COLO668 (cell line): ENCODE data around the gene MACROH2A2.

Source experiments
- DNase-seq: peaks from one replicate; lab custom pipeline; 2025; ENCODE audit not compliant: unreplicated experiment; lab: John Stamatoyannopoulos, UW

The MACROH2A2 gene

DNA sequence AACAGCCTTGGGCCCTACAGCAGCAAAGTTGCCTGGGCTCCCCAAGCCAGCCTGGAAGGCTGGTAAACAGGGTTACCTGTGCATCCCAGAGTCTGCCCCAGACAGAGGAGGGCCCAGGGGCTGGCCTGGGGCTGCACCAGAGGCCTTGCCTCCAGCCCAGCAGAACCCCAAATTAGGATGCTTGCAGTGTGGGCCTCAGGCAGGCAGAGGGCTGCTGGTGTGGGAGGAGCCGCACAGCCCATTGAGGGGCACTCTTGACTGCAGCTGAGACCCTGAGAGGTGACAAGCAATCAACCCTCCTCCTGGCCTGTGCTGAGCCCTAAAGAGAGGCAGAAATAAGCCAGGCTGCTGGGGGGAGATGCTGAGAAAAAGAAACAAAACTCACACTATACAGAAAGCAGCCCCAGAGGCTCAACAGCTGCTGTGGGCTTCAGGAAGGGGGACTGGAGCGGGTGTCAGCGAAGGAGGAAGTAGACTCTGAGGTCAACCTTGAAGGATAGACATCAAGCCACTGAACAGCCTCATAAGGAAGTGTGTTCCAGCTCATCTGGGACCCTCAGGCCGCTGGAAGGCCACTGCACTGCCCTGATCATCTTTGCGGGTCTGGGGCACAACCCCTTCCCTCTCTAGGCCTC is 73.4 kb downstream of the MACROH2A2 start:
- DNase-seq, result no peak

DNA sequence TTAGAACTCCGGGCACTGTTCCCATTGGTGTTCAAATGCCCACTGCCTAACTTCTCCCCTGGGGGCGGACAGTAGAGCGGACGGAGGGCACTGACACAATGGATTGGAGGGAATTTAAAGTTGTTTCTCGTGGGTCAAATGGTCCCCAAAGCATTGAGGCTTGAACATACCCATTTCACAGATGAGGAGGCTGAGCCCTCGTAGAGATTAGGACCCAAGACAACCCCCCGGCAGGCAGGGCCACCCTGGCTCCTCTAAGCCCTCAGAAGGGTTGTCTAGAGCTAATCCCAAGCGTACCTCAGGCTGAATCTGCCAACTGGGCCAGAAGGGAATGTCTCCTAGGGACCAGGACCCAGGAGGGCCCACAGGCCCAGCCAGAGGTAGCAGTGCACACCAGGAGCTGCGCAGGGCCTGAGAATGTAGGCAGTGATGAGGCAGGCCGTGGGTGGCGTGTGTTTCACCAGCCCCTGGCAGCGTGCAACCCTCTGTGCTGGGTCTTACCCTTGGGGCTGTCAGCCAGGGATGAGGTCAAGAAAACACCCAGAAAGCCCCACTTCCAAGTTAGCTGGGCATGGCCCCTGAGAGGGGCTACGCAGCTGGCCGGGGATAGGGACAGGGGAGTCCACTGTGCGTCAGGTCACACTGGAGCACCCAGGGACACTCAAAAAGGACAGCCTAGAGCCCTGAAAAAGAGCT is 74.2 kb downstream of the MACROH2A2 start:
- no peak for DNase-seq

DNA sequence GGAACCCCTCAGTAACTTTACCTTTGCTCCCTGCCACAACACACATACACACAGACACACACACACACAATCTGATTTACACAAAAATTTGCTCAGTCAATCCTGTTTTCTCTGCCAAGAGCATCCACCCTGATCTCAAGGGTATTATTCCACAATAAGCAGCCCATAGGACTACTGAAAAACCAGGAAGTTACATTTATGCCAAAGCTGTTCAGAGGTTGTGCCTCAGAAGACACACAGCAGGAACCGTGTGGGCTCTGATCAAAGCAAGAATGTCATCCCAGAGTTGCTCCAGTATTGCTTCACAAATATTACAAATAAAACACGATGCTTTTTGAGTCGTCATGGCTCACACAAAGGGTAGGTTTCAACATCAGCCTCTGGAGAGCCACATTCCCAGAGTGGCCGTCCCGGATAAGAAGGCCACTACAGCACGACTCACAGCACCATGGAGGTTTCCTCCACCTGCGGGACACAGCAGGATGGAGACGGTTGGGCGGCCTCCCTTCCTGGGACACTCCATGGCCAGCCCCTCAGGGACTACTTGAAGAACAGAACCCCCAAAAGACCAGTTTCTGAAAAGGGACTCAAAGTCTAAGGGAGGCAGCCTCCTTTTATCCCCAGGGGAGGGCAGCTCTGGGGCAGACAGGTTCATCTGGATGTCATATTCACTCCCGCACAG is 78.4 kb downstream of the MACROH2A2 start:
- DNase-seq, result no peak

- peak; percentile 46 for DNase-seq
Observed at GRCh38 chr10:70131560-70131937, 78.9 kb downstream of the MACROH2A2 start.

GRCh38 chr10:70132098-70133029 is 79.7 kb downstream of the MACROH2A2 start, which contains the start of gene AIFM2:
AIFM2 (minus strand) TSS chr10:70132825; CDS start chr10:70124084, 8,741 bp downstream.
- peak; percentile 90 for DNase-seq

DNA sequence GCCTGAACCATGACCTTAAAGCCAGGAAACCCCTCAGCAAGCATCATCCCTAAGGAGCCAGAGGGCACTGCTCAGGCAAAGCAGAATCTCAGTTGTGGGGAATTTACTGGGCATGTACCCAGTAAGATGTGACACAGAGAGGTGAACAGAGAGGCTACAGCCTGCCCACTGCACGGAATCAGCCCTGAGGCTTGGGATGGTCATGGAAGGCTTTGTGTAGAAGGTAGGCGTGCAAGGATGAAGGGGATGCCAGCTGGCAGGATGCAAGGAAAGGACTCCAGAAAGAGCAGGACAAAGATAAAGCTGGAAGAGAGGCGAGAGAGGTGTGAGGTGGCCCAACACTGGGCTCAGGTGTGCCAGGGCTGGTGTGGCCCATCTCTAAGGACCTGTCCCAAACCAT is 82.4 kb downstream of the MACROH2A2 start:
- DNase-seq, result no peak

DNA sequence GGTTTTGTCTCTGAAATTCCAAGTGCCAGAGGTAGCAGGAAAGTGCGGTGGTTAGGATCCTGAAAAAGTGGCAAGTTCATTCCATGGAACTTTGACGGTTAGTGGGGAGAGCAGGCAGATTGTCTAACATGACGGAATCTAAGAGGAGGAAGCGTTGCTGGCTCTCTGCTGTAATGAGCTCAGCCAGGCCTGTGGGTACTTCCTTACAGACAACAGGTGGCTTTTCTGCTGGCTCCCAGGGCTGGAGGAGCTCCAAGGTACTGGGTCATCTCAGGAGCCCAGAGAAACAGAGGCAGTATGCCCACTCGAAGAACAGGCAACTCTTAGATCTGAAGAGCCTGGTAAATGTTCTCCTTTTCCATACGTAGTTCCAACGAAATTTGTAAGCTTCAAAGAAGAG is 83.0 kb downstream of the MACROH2A2 start:
- no peak for DNase-seq

DNA sequence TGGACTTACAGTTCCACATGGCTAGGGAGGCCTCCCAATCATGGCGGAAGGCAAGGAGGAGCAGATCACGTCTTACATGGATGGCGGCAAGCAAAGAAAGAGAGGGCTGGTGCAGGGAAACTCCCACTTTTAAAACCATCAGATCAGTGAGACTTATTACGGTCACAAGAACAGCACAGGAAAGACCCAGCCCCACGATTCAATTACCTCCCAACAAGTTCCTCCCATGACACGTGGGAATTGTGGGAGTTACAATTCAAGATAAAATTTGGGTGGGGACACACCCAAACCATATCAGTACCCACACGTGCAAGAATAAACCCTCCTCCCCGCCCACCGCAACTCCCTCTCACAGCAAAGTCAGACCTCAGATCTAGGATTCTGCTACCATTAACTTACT is 84.5 kb downstream of the MACROH2A2 start:
- DNase-seq, result no peak

DNA sequence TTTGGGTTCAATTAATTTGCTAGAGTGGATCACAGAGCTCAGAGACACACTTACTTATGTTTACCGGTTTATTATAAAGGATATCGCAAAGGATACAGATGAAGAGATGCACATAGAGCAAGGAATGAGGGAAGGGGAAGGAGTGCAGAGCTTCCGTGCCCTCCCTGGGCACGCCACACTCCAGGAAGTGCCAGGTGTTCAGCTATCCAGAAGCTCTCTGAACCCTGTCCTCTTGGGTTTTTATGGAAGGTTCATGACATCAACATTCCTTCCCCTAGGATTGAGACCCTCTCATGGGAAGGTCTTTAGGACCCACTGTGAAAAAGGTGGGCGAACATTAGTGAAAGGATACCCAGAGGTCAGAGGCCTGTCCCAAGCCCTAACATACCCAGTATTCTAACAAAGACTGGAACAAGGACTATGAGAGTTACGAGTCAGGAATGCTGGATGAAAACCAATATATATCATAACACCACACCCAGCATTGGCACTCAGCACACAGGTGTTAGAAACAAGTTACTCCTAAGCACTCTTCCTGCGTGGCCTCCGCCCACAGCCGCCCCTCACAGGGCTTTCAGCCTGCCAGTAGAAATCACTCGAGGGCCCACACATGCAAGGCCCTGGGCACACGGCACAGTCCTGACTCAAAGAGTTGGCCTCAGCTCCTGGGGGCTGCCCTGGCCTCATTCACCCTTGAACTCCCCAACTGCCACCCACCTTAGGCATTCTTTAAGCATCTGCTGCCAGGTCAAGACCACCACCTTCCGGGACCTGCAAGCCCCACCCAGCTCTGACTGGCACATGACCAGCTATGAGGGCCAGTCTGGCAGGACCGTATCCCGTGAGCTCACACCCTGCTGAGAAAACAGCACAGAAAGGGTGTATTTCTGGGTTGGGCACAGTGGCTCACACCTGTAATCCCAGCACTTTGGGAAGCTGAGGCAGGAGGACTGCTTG is 85.6 kb downstream of the MACROH2A2 start:
- DNase-seq, result no peak

DNA sequence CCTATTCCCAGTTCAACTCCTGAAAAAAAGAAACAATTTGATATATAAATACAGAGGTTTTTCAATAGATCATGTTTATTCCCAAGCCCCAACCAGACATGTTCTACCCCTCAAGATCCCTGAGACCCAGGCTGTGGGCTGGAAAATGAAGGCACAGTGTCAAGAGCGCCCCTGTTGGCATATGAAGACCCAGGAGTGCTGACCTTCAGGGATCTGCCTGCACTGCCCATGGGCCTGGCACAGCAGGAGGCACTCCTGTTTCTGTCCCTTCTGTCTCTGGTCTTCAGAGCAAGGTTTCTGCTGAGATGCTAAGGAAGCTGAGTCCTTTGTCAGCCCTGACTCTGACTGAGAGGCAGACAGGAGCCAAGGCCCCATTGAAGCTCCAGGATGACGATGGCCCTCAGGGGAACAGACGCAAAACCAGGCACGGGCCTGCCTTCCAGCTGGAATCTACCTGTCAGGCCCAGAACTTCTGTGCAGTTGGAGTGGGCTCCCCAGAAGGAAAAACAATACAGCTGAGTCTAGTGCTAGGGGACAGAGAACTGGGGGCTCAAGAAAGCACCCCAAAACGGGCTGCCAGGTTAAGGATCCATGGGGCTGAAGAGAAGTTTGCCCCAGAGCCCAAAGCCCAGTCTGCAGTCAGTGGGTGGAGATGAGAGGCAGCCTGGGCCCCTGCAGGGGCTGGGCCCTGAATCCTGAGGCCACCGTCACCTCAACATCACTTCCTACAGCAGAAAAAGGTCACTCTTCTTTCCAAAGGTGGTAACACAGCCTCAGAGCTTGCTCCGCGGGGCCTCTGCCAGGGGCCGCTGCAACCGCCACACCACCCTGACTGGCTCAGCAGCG is 86.7 kb downstream of the MACROH2A2 start:
- no peak for DNase-seq

DNA sequence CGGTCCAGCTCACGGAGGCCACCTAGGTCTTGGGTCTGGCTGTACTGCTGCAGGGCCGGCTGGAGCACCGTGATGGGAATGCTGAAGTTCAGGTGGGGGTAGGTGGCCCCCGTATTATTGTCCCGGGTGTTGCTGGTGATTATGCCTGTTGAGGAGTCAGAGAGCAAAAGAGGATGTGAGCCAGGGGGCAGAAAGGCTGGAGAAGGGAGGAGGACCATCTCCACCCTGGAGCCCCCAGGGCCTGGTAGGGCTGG is 87.3 kb downstream of the MACROH2A2 start:
- DNase-seq, result no peak

- DNase-seq, result no peak
Observed at GRCh38 chr10:70140297-70140696, 87.7 kb downstream of the MACROH2A2 start.

DNA sequence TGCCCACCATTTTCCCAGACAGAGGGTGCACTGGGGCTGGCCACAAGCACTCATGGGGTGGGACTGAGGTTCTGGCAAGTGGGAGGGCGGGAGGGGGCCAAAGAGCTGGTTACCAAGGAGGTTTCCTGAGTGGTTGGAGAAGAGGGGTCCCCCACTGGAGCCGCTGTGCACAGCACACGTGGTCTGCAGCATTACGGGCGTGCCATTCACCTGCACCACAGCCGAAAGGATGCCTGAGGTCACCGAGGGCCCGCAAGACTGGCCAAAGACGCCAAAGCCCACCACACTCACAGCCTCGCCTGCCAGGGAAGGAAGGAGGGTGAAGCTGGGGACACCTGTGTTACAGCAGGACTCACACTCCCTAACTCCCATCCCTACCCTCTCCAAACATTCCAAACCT is 89.9 kb downstream of the MACROH2A2 start:
- DNase-seq, result no peak

DNA sequence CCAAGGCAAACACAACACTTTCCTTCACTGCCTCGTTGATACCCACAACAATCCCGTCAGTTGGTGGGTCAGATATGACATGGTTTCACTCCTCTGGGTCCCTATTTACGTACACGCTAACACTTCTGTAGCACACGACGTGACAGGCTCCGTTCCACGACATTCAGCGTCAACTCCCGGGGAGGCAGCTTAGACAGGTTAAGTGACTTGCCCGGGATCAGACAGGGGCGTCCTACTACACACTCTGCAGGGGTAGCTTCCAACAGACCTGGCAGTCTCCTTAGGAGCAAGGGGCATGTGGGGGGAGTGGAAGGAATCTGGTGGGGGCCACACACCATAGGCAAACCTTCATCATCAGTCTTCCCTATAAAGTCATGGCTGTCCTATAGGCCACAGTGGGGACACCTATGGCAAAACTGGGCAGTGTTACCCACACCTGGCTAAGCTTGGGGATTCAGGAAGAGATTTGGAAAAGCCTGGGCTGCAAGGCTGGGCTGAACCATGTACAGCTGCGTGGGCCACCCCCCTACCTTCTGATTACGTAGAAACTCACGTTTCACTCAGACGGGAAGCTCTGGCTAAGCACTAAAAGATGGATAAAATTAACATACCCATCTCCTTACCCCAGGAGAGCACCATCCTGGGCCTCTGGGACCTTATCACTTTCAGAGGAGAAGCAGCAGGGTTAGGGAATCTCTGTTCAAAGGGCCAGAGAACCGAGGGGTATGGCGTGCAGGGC is 91.9 kb downstream of the MACROH2A2 start:
- DNase-seq, result no peak

DNA sequence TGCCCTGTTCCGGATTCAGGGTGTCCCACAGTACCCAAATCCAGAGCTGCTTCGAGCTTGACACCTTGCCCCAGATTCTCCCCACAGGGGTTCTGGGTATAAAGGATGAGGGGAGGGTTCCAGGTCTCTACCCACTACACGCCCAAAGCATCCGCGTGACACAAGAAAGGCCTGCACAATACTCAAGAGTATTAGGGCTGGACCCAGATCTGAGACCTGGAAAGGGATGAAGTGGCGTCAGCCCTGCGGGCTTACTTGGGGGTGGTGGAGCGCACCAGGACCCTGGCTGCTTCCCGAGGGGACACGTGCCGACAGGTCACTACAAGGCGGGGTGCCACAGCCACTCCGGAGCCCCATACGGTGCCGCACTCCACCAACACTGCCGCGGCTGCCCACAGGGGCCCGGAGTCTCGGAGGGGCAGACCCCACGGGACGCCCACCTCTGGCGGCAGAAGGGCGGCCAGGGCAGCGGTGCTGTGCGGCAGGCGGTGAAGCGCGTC is 92.6 kb downstream of the MACROH2A2 start:
- DNase-seq, result no peak

GRCh38 chr10:70145666-70146488 is 93.2 kb downstream of the MACROH2A2 start:
- peak; percentile 61 for DNase-seq

- DNase-seq, result peak; percentile 89
Observed at GRCh38 chr10:70146489-70147258, 94.0 kb downstream of the MACROH2A2 start, which contains the start of gene TYSND1. TYSND1 (minus strand) TSS chr10:70146700; CDS start chr10:70146586, 114 bp downstream.
